Gastrocnemius medialis (tissue), 4 donors: Measurements from ENCODE around the gene CLEC17A.

ENCODE experiments used
- CTCF ChIP-seq, 5 experiments: fragments of 450-650 bp in 3 of 5; fragments of 200-600 bp in 2 of 5; sonication (generic) in 2 of 5; IDR thresholded peaks in 4 of 5; conservative IDR thresholded peaks in 1 of 5; 1 replicate in 4 of 5; 2 replicates in 1 of 5; pipeline ENCODE4 v1.5.1; 2016 to 2019; ENCODE audit warnings: antibody characterized with exemption in 5 of 5, mild to moderate bottlenecking in 3 of 5, moderate library complexity in 3 of 5
- POLR2A ChIP-seq, 2 donors: fragments of 450-650 bp; IDR thresholded peaks; one replicate each; pipeline ENCODE4 v1.6.1; 2017; ENCODE audit warnings: antibody characterized with exemption in 2 of 2, mild to moderate bottlenecking in 2 of 2, moderate library complexity in 2 of 2

DNA sequence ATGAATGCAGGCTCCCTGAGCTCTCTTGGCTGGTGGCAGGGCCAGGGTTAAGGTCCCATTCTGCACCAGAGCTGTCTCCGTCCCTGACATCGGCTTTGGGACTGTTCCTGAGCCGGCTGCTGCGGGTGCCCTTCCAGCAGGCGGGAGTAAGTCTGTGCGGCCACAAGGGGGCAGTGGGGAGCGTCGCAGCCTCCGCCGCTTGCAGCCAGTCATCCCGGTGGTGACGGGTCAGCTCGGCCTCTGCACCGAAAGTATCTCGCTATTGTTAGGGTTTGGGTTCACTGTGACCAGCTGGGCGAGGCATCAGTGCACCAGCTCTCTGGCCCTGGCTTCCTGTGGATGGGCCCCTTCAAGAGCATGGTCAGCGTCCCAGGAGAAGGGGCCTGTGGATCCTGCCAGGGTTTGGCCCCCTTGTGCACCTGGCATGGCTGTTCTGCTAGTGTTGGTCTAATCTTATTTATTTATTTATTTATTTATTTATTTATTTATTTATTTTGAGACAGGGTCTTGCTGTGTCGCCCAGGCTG, 26.2 kb upstream of the CLEC17A start:
- no peak for TF ChIP-seq POLR2A (IDR thresholded peaks at IDR 0.05)
- TF ChIP-seq CTCF (IDR thresholded peaks at IDR 0.05 in 4 of 5, conservative IDR thresholded peaks at IDR 0.05 in 1 of 5): peak; percentile 90 to 98 (median 94)
